Ishikawa (cell line): ENCODE measurements around the gene DALRD3.
A peak's percentile ranks its signal among the peaks of the same experiment; 100 is the strongest.

Source experiments
- CEBPB ChIP-seq: IDR thresholded peaks from 2 replicates; pipeline ENCODE4 v1.6.1; 2012
- EGR1 ChIP-seq: IDR thresholded peaks from 2 replicates; pipeline ENCODE4 v1.6.1; 2012
- EP300 ChIP-seq: IDR thresholded peaks from 2 replicates; pipeline ENCODE4 v1.6.1; 2012; ENCODE audit warnings: borderline replicate concordance
- FOXM1 ChIP-seq: IDR thresholded peaks from 2 replicates; pipeline ENCODE4 v1.6.1; 2012; ENCODE audit warnings: low read depth, borderline replicate concordance
- MAX ChIP-seq: IDR thresholded peaks from 2 replicates; pipeline ENCODE4 v1.6.1; 2012
- NFIC ChIP-seq: IDR thresholded peaks from 2 replicates; pipeline ENCODE4 v1.6.1; 2012
- REST ChIP-seq: IDR thresholded peaks from 2 replicates; pipeline ENCODE4 v1.6.1; 2012; ENCODE audit warnings: low read depth, mild to moderate bottlenecking
- TAF1 ChIP-seq: IDR thresholded peaks from 2 replicates; pipeline ENCODE4 v1.6.1; 2012; ENCODE audit warnings: low read depth, mild to moderate bottlenecking
- TCF12 ChIP-seq: IDR thresholded peaks from 2 replicates; pipeline ENCODE4 v1.6.1; 2012; ENCODE audit warnings: low read depth
- TEAD4 ChIP-seq: IDR thresholded peaks from 2 replicates; pipeline ENCODE4 v1.6.1; 2012
- USF1 ChIP-seq: IDR thresholded peaks from 2 replicates; pipeline ENCODE4 v1.6.1; 2012
- YY1 ChIP-seq: IDR thresholded peaks from 2 replicates; pipeline ENCODE4 v1.6.1; 2012; ENCODE audit warnings: low read depth
- ZBTB7A ChIP-seq: IDR thresholded peaks from 2 replicates; pipeline ENCODE4 v1.6.1; 2012; ENCODE audit warnings: low read depth

DALRD3 gene

GRCh38 chr3:48997102-48997635 lies 21.2 kb downstream of the DALRD3 start:
- no peak for TF ChIP-seq NFIC
- TF ChIP-seq USF1, result no peak
- TF ChIP-seq MAX, result no peak
- TF ChIP-seq EGR1, result no peak
- no peak for TF ChIP-seq FOXM1
- TF ChIP-seq TCF12, result no peak
- no peak for TF ChIP-seq TEAD4

- TF ChIP-seq USF1 (no peak), TCF12 (no peak), CEBPB (no peak), FOXM1 (no peak), REST (no peak), MAX (no peak), EGR1 (no peak)
Measured at GRCh38 chr3:48996640-48997039, 21.7 kb downstream of the DALRD3 start.

GRCh38 chr3:48993834-48994233 lies 24.5 kb downstream of the DALRD3 start:
- TF ChIP-seq ZBTB7A (no peak), TEAD4 (no peak), NFIC (no peak), TAF1 (no peak), EGR1 (no peak)

GRCh38 chr3:48991851-48992545 lies 26.4 kb downstream of the DALRD3 start:
- TF ChIP-seq CEBPB, result no peak

- TF ChIP-seq REST, result no peak
- TF ChIP-seq EGR1, result no peak
- peak; percentile 91 for TF ChIP-seq USF1
- TF ChIP-seq CEBPB, result no peak
- 0 out of 2 replicates have a peak, but pooled peaks have one; percentile 16 for TF ChIP-seq TCF12
- TF ChIP-seq YY1, result peak; percentile 79
- no peak for TF ChIP-seq EP300
- 0 out of 2 replicates have a peak, but pooled peaks have one; percentile 58 for TF ChIP-seq TAF1
- TF ChIP-seq MAX, result peak; percentile 51
- TF ChIP-seq TEAD4, result no peak
Measured at GRCh38 chr3:48990636-48991469, 27.5 kb downstream of the DALRD3 start.
